Measurements from ENCODE around the gene CDK14. TPM values are rescaled to one million over a fixed set of nuclear protein-coding genes. Genes with fewer than 3 reads are reported as not detected.

Gene CDK14
- total RNA-seq, 1 experiment from 2014 or later = 7.5 TPM

DNA sequence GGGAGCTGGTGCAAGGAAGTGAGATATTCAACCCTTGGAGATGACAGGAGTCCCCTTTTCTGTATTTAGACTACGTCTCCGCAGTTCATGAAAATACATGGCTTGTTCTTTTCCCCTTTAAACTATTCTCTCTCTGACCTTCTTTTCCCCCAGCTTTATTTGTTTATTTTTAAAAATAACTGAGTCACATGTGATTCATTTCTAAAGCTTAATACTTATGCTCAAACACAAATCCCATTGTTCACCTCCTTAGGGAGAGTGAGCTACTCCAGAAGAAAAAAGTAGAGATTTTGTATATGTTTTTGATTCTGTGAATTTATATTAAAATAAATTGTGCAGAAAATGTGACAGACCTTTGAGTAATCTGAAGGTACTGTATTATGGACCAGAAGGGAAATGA is 632.2 kb downstream of the CDK14 start:
- no peaks in the 10 kb centered on the region for H3K36me3 ChIP-seq
- no peak for DNase-seq
- no peaks in the 10 kb centered on the region for H3K27me3 ChIP-seq
- H3K4me3 ChIP-seq = no peak overlapping the region
- H3K9me3 ChIP-seq = no peaks in the 10 kb centered on the region

DNA sequence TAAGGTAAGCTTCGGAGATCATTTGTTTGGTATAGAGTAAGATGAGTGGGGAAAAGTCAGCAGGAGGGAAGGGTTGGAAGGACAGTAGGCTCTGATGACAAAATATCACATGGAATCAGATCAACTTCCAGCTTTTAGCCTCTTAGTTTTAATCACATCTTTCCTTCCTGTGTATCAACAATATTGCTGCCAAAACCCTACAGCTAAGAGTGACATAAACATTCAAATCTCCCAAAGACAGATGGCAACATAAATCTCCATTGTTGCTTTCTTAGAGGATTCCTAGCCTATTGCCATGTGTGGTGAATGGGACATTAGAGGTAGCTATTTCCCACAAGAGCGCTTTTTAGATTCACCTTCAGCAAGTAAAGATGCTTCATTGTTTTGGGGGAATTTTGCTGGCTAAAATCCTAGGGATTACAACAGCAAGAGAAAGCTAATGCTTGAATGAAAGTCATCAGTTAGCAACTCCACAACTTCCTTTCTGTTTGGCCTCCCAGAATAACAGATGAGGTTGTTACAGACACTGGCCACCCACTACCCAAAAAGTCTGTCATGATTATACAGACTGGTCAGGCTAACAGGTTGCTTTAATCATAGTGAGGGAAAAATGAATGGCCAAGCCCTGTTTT is 632.9 kb downstream of the CDK14 start:
- no peak for DNase-seq
- Histone ChIP-seq H3K36me3 (no peaks in the 10 kb centered on the region), H3K27me3 (no peaks in the 10 kb centered on the region), H3K9me3 (no peaks in the 10 kb centered on the region), H3K4me3 (no peak overlapping the region)

DNA sequence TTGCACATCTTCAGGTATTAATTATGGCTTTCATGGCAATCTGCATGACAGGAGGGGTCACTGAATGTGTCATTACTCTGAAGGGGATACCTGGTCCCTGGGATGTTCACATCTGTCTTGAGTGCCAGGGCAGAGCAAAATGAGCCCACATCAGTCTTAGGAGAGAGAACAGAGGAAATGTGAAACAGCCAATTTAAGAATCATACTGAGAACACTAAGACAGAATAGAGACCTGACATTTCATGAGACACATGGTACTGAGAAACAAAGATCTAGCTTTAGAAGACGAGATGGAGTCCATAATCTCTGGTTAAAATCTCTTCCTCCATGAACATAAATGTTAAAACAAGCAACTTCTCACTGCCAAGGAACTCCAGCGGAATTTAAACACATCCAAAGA is 634.0 kb downstream of the CDK14 start:
- Histone ChIP-seq H3K9me3 (no peaks in the 10 kb centered on the region), H3K36me3 (no peaks in the 10 kb centered on the region), H3K4me3 (no peak overlapping the region), H3K27me3 (no peaks in the 10 kb centered on the region)
- no peak for DNase-seq

DNA sequence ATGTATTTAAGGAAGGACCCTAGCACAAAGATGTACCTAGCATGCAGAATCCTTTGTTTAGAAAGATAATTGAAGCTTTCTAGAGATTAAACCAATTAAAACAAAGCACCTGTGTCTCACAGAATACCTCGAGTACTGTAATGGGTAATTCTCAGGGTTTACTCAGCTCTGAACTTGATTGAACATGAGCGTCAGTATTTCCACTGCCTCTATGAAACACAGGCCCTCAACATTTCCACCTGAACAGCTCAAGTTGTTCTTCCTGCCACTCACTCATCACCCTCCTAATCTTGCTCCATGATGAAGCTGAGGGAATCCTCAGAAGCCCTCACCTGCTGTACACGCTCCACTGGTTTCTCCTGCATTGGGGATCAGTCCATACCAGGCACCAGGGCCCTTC is 634.4 kb downstream of the CDK14 start:
- Histone ChIP-seq H3K4me3 (no peak overlapping the region), H3K36me3 (no peaks in the 10 kb centered on the region), H3K9me3 (no peaks in the 10 kb centered on the region), H3K27me3 (no peaks in the 10 kb centered on the region)
- no peak for DNase-seq

DNA sequence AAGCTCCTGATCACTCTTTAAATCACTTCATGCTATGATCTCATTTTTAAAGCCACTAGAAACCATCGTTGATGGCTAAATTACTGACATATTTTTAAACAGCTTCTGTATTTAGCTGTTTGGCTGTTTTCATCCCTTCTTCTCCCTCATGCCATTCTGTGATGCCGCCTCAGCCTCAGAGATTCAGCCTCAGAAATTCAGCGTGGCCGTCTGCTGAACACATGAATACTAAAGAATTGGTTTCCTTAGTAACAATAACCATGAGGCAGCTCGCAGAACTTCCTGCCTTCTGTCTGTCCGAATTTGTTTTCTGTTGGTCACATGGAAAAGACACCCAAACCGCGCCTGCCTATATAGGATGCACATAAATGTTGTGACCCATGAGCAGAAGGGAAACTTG is 637.1 kb downstream of the CDK14 start:
- Histone ChIP-seq H3K4me3 (no peak overlapping the region), H3K27me3 (no peaks in the 10 kb centered on the region), H3K9me3 (no peaks in the 10 kb centered on the region), H3K36me3 (no peaks in the 10 kb centered on the region)
- DNase-seq = no peak

DNA sequence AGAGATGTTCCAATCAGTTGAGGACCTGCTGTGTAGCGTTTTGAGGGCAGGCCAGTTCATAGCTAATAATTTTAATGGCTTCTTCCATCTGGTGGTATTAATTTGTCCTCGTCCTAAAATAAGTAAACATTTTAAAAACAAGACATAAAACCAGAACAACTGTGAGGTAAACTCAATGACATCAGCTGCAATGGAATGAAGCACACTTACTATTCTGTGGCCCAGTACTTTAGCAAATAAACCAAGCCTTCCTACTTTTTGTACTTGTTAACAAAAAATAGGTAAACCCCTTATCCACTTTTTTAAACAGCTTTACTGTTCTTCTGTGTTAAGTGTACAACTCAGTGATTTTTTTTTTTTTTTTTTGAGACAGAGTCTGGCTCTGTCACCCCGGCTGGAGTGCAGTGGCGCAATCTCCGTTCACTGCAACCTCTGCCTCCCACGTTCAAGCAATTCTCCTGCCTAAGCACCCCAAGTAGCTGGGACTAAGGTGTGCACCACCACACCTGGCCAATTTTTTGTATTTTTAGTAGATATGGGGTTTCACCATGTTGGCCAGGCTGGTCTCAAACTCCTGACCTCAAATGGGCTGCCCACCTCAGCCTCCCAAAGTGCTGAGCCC is 639.2 kb downstream of the CDK14 start:
- no peaks in the 10 kb centered on the region for H3K9me3 ChIP-seq
- DNase-seq = no peak
- no peaks in the 10 kb centered on the region for H3K27me3 ChIP-seq
- no peaks in the 10 kb centered on the region for H3K36me3 ChIP-seq
- no peak overlapping the region for H3K4me3 ChIP-seq

DNA sequence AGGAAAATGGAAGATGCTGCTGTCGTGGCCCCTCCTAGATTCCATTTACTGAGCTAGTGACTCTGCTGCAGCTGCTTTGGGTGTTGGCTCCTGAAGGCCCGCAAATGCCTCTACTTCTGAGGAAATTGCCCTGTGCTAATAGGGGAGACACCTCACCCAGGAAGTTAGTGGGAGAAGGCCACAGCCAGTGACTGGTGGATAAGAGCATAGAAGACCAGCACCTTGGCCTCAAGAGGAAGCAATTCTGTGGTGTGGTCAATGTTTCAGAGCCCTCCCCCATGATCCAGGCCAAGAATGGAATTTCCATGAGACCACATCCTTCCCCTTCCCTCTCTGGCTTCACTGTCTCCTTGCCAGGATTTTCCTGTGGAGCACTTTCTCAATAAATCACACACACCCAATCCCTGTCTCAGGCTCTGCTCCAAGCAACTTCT is 643.1 kb downstream of the CDK14 start:
- Histone ChIP-seq H3K9me3 (no peaks in the 10 kb centered on the region), H3K4me3 (no peak overlapping the region), H3K27me3 (no peaks in the 10 kb centered on the region), H3K36me3 (no peaks in the 10 kb centered on the region)
- peak; percentile 48 for DNase-seq

DNA sequence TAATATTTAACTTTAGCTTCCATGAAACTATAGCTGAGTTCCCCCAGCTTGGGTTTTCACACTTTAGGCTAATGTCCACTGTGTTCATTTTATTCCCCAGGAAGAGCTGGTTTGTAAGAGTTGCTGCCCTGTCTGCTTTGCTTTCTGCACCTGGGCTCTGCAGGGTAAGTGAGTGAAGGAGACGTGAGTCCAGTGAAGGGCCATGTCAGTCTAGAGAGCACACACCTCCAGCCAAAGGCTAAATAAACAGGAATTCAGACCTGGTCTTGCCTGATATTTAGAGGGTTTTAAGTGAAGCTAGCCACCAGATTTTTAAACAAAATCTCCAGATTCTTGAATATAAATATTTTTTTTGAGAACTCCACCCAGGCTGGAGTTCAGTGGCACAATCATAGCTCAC is 643.7 kb downstream of the CDK14 start:
- DNase-seq = no peak
- Histone ChIP-seq H3K9me3 (no peaks in the 10 kb centered on the region), H3K4me3 (no peak overlapping the region), H3K27me3 (no peaks in the 10 kb centered on the region), H3K36me3 (no peaks in the 10 kb centered on the region)

DNA sequence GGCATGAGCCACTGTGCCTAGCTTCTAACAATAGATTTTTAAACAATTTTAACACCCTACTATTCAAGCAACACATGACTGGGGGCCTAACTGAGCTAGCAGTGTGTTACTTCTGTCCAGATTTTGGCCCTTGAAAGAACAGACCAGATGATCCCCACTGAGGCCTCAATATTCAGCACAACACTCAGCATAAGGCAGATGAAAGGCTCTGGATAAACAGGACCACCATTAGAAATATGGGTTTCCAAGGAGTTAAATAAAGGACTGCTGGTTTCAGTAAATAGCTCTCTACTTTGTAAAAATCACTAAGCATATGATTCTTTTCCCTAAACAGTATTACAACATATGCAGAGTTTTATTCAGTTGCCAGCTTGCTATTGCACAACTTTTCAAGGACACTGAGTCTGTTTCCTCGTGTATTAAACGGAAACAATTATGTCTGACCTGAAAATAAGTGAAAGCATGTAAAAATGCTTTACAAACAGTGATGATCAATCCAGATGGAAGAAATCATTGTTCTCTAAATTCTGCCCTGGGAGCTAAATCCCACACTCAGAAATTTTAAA is 644.3 kb downstream of the CDK14 start:
- H3K36me3 ChIP-seq = no peaks in the 10 kb centered on the region
- no peaks in the 10 kb centered on the region for H3K9me3 ChIP-seq
- no peak overlapping the region for H3K4me3 ChIP-seq
- no peak for DNase-seq
- H3K27me3 ChIP-seq = no peaks in the 10 kb centered on the region

DNA sequence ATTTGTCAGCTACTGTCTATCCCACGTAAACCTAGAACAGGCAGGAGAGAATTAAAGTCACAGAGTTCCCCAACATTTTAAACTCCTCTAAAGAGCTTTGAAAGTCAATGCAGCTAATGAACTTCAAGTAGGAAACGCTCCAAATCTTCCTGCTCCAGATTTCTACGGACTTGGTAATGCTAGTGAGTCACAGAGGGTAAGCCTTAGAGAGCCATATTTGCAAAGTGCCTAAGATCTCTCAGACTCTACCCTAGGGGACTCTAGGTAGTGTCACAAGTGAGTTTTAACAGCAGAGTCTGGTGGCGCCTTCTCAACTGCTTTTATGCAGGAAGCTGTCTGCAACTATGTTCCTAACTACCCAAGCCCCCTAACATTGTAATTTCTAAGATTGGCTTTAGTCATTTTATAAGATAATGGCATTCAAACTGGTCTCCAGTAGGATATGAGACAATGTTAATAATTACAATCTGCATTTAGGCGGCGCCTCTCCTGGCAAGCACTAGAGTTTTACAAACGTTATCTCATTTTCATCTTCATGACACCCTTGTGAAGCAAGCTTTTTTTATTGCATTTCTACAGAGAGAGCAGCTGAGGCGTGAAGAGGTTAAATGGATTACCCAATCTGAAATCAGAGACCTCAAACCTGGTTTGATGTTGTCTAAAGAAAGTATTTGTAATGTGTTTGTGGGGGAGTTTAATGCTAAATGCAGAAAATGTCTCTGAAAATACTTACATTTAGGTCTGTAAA is 646.1 kb downstream of the CDK14 start:
- DNase-seq = no peak
- H3K4me3 ChIP-seq = no peak overlapping the region

DNA sequence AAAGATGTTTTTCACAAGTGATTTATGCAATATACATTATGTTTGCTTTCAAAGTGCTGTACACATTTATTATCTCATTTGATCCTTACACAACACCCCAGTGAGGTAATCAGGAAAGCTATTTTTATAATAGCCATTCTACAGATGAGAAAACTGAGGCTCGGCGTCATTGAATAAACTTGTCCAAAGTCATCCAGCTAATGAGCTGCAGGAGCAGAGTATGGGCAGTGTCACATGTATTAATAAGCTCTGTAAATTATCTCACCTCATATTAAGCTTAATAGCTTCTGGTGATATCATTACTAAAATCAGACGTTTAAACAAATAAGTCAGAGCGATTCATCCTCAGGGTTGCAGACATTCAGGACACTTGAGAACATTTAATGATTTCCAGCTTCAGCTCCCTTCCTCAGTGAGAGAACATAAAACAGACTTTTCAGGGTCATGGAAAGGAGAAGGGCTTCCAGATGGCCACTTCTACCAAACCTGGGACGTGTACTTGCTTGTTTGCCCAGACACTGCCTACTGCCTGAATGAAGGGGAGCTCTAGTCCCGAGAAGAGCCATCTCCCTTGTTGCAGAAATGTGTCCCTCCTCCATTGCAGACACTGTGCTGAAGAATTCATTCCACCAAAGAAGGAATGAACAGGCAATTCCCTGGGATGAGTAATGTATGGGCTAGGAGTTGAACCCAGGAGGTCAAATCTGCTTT is 647.6 kb downstream of the CDK14 start:
- Histone ChIP-seq H3K36me3 (no peaks in the 10 kb centered on the region), H3K9me3 (no peaks in the 10 kb centered on the region)
- no peak for DNase-seq

More for the DNA sequence above, 646.1 kb downstream of the CDK14 start:
- no peaks in the 10 kb centered on the region for H3K36me3 ChIP-seq
- no peaks in the 10 kb centered on the region for H3K9me3 ChIP-seq
- H3K27me3 ChIP-seq = no peaks in the 10 kb centered on the region

DNA sequence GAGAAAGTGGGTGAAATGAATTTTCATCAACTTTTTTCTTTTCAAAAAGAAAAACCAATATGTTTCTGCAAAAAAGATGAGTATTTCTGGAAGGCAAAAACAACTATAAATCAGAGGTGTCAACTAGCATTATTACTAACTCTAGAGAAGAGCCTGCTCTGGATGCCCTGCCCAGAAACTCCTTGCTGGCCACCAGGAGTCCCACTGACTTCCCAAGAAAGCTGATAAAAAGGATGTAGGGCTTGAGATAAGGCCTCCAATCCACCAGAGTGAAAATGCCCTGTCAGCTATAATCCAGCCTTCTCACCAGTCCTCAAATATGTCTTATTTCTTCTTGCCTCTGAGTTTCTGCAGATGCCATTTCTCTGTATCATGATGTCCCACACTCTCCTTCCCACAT is 651.4 kb downstream of the CDK14 start:
- Histone ChIP-seq H3K36me3 (no peaks in the 10 kb centered on the region), H3K9me3 (no peaks in the 10 kb centered on the region), H3K4me3 (no peak overlapping the region), H3K27me3 (no peaks in the 10 kb centered on the region)
- no peak for DNase-seq

More for the DNA sequence above, 647.6 kb downstream of the CDK14 start:
- Histone ChIP-seq H3K4me3 (no peak overlapping the region), H3K27me3 (no peaks in the 10 kb centered on the region)

DNA sequence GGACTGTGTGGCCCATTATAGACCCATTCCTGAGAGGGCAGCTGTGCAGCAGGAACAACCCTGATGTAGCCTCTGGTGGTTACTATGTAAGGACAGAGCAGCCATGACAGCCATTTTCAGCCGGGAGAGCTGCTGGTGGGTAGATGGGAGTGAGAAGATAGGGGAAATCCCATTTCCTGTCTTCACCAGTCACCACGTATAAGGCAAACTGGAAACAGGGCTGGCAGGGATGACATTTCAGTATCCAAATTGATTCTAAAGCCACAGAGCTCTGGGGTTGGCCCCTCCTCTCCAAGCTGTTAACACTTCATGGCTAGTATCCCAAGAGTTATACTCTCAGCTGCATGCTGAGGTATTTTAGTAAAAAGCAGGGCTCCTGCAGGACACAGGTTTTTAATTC is 652.9 kb downstream of the CDK14 start:
- H3K4me3 ChIP-seq = no peak overlapping the region
- no peak for DNase-seq
- no peaks in the 10 kb centered on the region for H3K36me3 ChIP-seq
- no peaks in the 10 kb centered on the region for H3K9me3 ChIP-seq
- H3K27me3 ChIP-seq = no peaks in the 10 kb centered on the region

DNA sequence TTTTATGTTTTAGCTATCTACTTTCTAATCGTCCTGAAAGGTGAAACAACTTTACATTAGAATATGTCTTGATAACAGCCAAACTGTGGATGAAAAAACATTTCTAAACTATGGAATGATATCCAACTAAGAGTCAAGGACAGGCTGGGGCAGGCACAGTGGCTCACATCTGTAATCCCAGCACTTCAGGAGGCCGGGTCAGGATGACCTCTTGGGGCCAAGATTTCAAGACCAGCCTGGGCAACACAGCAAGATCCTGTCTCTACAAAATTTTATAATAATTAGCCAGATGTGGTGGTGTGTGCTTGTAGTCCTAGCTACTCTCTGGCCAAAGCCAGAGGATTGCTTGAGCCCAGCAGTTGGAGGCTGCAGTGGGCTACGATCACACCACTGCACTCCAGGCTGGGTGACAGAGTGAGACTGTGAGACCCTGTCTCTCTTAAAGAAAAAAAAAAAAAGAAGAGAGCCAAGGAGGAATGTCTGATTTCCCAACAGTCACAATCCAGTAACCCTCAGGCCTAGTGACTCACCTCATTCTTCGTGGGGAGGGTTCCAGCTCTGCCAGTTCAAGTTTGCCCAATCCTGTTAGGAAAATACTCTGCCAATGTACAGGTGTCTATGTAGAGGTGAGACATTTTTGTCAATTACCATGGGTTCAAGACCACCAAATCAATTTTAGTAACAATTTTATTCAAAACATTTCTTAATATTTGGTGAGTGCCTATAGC is 653.5 kb downstream of the CDK14 start:
- Histone ChIP-seq H3K9me3 (no peaks in the 10 kb centered on the region), H3K36me3 (no peaks in the 10 kb centered on the region), H3K4me3 (no peak overlapping the region), H3K27me3 (no peaks in the 10 kb centered on the region)
- DNase-seq = peak; percentile 47

DNA sequence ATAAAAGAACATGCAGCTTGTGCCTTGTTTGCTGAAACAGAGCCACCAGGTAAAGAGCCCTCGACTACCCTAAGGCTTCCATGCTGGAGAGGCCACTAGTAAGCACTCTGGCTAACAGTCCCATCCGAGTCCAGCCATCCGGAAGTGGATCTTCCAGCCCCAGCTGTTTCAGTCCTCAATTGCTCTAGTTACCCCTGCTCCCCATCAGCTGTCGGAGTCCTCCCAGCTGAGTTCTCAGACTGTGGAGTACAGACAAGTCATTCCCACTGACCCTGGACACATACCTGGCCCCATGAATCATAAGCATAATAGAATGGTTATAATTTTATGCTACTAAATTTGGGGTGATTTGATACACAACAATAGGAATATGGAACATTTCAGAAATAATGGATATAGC is 654.6 kb downstream of the CDK14 start:
- no peaks in the 10 kb centered on the region for H3K27me3 ChIP-seq
- no peak overlapping the region for H3K4me3 ChIP-seq
- no peak for DNase-seq
- H3K36me3 ChIP-seq = no peaks in the 10 kb centered on the region
- H3K9me3 ChIP-seq = peaks cover under 1% of the 10 kb centered on the region; the same call in 1 of the 2 replicates

DNA sequence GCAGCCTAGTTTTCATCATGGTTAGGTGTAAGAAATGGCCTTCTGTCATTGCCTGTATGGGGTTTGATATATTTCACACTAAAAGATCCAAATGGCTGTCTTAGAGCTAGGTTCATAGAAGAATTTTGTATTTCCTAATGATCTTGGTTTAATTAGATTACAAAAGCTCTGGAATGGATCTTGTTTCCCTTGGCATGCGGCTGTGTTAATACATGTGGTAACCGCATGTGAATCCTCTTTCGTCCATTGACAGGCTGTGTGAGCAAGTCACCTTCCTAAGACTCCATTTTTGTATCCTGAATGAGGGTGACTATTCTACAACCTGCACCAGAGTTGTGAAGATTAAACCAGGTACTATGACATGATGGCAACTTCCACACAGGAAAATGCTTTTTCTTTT is 655.8 kb downstream of the CDK14 start:
- H3K4me3 ChIP-seq = no peak overlapping the region
- H3K9me3 ChIP-seq = peaks cover 4% of the 10 kb centered on the region; the same call in 1 of the 2 replicates
- no peaks in the 10 kb centered on the region for H3K27me3 ChIP-seq
- H3K36me3 ChIP-seq = no peaks in the 10 kb centered on the region
- no peak for DNase-seq
